SK-N-MC (cell line): ENCODE measurements around the gene PRRC1.

ENCODE experiments used
- EZH2 ChIP-seq: fragments of 200-600 bp; sonication (generic); IDR thresholded peaks from one replicate; pipeline ENCODE4 v1.6.1; 2017; ENCODE audit warnings: antibody characterized with exemption
- POLR2AphosphoS5 ChIP-seq: IDR thresholded peaks from 2 replicates; pipeline ENCODE4 v1.6.1; 2012; ENCODE audit warnings: mild to moderate bottlenecking, low read depth, low read length, borderline replicate concordance

GRCh38 chr5:127498548-127498947 is 18.9 kb upstream of the PRRC1 start:
- TF ChIP-seq POLR2AphosphoS5 (no peak), EZH2 (no peak)
